MM.1S (cell line): ENCODE data around the gene AXL.
"Not testable (repeated sequence)": the region's sequence is repeated elsewhere in the genome, so short reads cannot be mapped to it uniquely, and the experiment has no call there.

ENCODE experiments used
- DNase-seq: peaks from one replicate; pipeline ENCODE4 v3.0.0-alpha.2; 2015
- H2AFZ ChIP-seq: fragments of 300-600 bp; sonication (generic); 2 replicates; pipeline ENCODE4 v1.6.0; 2016; ENCODE audit warnings: antibody characterized with exemption, low read length
- H3F3A ChIP-seq: fragments of 300-600 bp; sonication (generic); 2 replicates; pipeline ENCODE4 v1.6.1; 2016; ENCODE audit warnings: mild to moderate bottlenecking, antibody characterized with exemption, low read length, moderate library complexity, mixed read lengths; ENCODE audit not compliant: insufficient read depth
- H3K27ac ChIP-seq: fragments of 300-600 bp; sonication (generic); 2 replicates; pipeline ENCODE4 v1.5.1; 2016; ENCODE audit warnings: mild to moderate bottlenecking, low read length
- H3K27me3 ChIP-seq: fragments of 300-600 bp; sonication (generic); replicated peaks from 2 replicates; pipeline ENCODE4 v1.6.0; 2016; ENCODE audit warnings: low read length; ENCODE audit not compliant: insufficient read depth
- H3K36me3 ChIP-seq: fragments of 300-600 bp; sonication (generic); replicated peaks from 2 replicates; pipeline ENCODE4 v1.6.1; 2016; ENCODE audit warnings: mild to moderate bottlenecking, low read length, mixed read lengths; ENCODE audit not compliant: insufficient read depth
- H3K4me1 ChIP-seq: fragments of 300-600 bp; sonication (generic); 2 replicates; pipeline ENCODE4 v1.6.1; 2016; ENCODE audit warnings: low read length, mixed read lengths
- H3K4me2 ChIP-seq: fragments of 300-600 bp; sonication (generic); 2 replicates; pipeline ENCODE4 v1.6.0; 2016; ENCODE audit warnings: low read depth, low read length
- H3K4me3 ChIP-seq: fragments of 300-600 bp; sonication (generic); 2 replicates; pipeline ENCODE4 v1.5.1; 2016; ENCODE audit warnings: low read length, mixed read lengths
- H3K79me2 ChIP-seq: fragments of 300-600 bp; sonication (generic); 2 replicates; pipeline ENCODE4 v1.6.1; 2016; ENCODE audit warnings: mixed run types, low read length, mixed read lengths
- H3K9ac ChIP-seq: fragments of 300-600 bp; sonication (generic); 2 replicates; pipeline ENCODE4 v1.6.1; 2016; ENCODE audit warnings: low read length, mixed read lengths
- H3K9me2 ChIP-seq: fragments of 300-600 bp; sonication (generic); replicated peaks from 2 replicates; pipeline ENCODE4 v1.6.1; 2016; ENCODE audit warnings: mild to moderate bottlenecking, low read length, mixed read lengths; ENCODE audit not compliant: insufficient read depth
- H3K9me3 ChIP-seq: fragments of 300-600 bp; sonication (generic); replicated peaks from 2 replicates; pipeline ENCODE4 v1.6.1; 2016; ENCODE audit warnings: mild to moderate bottlenecking, low read length, mixed read lengths; ENCODE audit not compliant: insufficient read depth
- H4K20me1 ChIP-seq: fragments of 300-600 bp; sonication (generic); 2 replicates; pipeline ENCODE4 v1.6.1; 2016; ENCODE audit warnings: mild to moderate bottlenecking, low read length, moderate library complexity, mixed read lengths; ENCODE audit not compliant: insufficient read depth
- CTCF ChIP-seq: fragments of 300-600 bp; sonication (generic); IDR thresholded peaks from 2 replicates; pipeline ENCODE4 v1.5.1; 2016; ENCODE audit warnings: antibody characterized with exemption, low read length, mixed read lengths
- EZH2 ChIP-seq: fragments of 300-600 bp; sonication (generic); optimal IDR thresholded peaks from 2 replicates; pipeline ENCODE3; 2017; ENCODE audit warnings: low read depth, mild to moderate bottlenecking, antibody characterized with exemption, low read length, mixed read lengths
- EZH2phosphoT487 ChIP-seq: fragments of 300-600 bp; sonication (generic); IDR thresholded peaks from 2 replicates; pipeline ENCODE4 v1.6.1; 2018; ENCODE audit warnings: antibody characterized with exemption, low read length

AXL gene

DNA sequence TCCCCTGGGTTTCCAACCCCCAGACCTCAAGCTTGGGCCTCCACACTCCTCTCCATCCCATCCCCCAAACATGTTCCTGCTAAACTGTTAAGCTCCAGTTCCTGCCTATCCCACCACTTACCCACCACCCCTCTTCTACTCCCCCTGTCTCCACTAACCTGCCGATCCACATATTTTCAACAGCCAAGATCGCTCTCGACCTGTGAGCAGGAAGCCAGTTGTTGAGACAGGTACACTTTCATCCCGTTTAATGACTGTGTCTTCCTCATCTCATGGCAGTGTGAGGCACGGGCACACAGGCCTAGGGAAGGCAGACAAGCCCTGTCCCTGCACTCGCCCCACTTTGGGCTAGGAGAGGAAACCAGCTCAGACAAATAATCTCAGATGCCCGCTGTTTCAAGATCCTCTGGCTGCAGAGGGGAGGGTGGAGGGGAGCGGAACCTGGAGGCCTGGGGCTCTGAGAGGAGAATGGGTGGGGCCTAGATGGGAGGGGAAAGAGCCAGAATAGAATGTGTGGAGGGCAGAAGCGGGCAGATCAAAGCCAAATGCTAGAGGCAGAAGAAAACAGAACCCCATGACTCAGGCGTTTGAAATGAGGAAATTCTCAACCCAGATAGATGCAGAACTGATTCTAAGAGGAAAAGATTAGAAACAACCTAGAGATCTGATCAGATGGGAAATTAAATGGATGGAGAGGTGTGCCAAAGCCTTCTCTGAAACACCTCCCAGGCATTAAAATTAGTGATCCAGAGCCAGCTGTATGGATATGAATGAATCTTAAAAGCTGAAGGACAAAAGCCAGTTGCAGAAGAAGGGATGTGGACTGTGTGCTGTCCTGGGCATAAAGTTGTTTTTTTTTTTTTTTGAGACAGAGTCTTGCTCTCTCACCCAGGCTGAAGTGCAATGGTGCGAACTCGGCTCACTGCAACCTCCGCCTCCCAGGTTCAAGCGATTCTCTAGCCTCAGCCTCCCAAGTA is 42.9 kb upstream of the AXL start:
- Histone ChIP-seq H3K4me2 (no peak overlapping the region), H3K9me3 (no peaks in the 10 kb centered on the region), H3K4me3 (no peak overlapping the region), H3K36me3 (no peaks in the 10 kb centered on the region), H2AFZ (no peak overlapping the region), H3K9ac (no peak overlapping the region), H3K9me2 (no peaks in the 10 kb centered on the region), H3K79me2 (no peaks in the 10 kb centered on the region), H4K20me1 (no peaks in the 10 kb centered on the region), H3K27me3 (peaks cover 53% of the 10 kb centered on the region), H3F3A (no peaks in the 10 kb centered on the region), H3K27ac (no peak overlapping the region), H3K4me1 (no peaks in the 10 kb centered on the region)
- DNase-seq = no peak
- no peak for TF ChIP-seq CTCF
- no peak for TF ChIP-seq EZH2phosphoT487
- no peak for TF ChIP-seq EZH2

GRCh38 chr19:41180173-41180572 is 38.9 kb upstream of the AXL start:
- not testable (repeated sequence) for H4K20me1 ChIP-seq, H3K9ac ChIP-seq, H3K4me1 ChIP-seq, H3K79me2 ChIP-seq, H3K36me3 ChIP-seq, H3K4me3 ChIP-seq, H3F3A ChIP-seq, H3K9me3 ChIP-seq, H3K4me2 ChIP-seq, H3K27ac ChIP-seq, H2AFZ ChIP-seq, DNase-seq, H3K9me2 ChIP-seq
- peaks cover 38% of the 10 kb centered on the region for H3K27me3 ChIP-seq

DNA sequence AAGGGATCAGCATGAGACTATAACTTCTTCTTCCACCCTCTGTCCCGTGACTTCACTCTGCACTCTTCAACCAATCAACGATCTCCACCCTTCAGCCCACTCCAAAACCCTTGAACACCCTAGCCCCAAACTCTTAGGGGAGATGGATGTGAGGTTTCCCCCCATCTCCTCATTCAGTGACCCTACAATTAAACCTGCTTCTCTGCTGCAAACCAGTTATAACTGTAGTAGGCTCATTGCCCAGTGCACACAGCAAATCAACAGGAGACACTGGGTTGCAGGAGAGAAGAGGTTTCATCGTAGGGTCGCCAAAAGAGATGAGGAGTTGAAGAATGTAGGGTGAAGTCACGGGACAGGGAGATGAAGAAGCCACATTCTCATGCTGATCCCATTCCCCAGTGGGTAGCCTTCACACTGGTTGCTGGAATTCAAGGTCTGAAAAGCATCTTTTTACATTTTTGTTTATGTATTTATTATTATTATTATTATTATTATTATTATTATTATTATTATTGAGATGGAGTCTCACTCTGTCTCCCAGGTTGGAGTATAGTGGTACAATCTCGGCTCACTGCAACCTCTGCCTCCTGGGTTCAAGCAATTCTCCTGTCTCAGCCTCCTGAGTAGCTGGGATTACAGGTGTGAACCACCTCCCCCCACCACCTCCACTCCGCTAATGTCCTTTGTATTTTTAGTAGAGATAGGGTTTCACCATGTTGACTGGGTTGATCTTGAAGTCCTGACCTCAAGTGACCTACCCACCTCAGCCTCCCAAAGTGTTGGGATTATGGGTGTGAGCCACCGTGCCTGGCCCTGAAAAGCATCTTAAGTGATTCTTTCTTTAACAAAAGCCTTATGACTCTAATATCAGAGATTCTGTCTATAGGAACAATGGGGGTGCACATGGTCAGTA is 31.8 kb upstream of the AXL start:
- Histone ChIP-seq H3K27ac (no peak overlapping the region), H3K9me3 (no peaks in the 10 kb centered on the region), H3K79me2 (no peaks in the 10 kb centered on the region), H3K4me3 (no peak overlapping the region), H3K27me3 (peaks cover 68% of the 10 kb centered on the region), H3K9ac (no peak overlapping the region), H2AFZ (no peak overlapping the region), H3K4me2 (no peak overlapping the region), H3K4me1 (no peaks in the 10 kb centered on the region), H4K20me1 (no peaks in the 10 kb centered on the region), H3K9me2 (no peaks in the 10 kb centered on the region), H3F3A (no peaks in the 10 kb centered on the region), H3K36me3 (no peaks in the 10 kb centered on the region)
- no peak for DNase-seq
- TF ChIP-seq EZH2 (no peak), CTCF (no peak), EZH2phosphoT487 (no peak)
